ENCODE data around the gene TRABD. TPM values are rescaled to one million over a fixed set of nuclear protein-coding genes. Genes with fewer than 3 reads are reported as not detected.

Gene TRABD
- total and polyA plus RNA-seq, 2 donors = 31.1 to 102 TPM

DNA sequence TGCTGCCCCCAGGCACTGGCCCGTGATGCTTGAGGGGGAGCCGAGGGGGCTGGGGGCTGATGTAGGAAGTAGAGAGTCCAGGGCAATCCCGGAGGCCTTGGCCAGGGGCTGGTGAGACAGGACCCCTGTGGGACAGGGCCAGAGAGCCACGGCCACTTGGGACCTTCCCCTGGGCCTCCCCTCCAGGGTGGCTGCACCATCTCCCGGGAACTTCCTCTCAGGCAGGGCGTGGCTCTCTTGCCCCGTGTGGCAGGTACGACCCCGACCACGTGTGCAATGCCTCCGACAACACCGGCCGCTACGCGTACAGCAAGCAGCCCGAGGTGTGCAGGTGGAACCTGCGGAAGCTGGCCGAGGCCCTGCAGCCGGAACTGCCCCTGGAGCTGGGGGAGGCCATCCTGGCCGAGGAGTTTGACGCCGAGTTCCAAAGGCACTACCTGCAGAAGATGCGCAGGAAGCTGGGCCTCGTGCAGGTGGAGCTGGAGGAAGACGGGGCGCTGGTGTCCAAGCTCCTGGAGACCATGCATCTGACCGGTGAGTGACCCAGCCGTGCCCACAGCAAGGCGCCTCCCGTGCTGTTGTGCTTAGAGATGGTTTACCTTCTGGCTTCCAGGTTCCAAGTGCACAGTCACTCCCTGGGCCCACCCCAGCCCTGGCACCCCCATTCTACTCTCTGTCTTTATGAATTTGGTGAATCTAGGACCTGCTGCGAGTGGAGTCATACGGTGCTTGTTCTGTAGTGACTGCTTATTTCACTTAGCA lies 24.8 kb downstream of the TRABD start:
- DNase-seq (ENCODE audit: low read depth in 6 of 9, low spot score in 9 of 9) = no peak
- WGBS = 94% methylated on average over 32 of the region's 32 CpGs
- Histone ChIP-seq H3K4me1 (ENCODE audit: control insufficient read depth in 2 of 2, insufficient read depth in 2 of 2, low read length in 2 of 2) (no peaks in the 10 kb centered on the region), H3K27me3 (ENCODE audit: control insufficient read depth in 2 of 2, insufficient read depth in 1 of 2, low read length in 1 of 2) (no peaks in the 10 kb centered on the region), H3K9me3 (ENCODE audit: control insufficient read depth in 2 of 2, insufficient read depth in 1 of 2, low read length in 1 of 2) (peaks cover 2% of the 10 kb centered on the region in 2 donors), H3K27ac (ENCODE audit: low read depth in 1 of 2, low read length in 1 of 2) (no peak overlapping the region), H3K4me3 (ENCODE audit: low read length in 2 of 2) (no peak overlapping the region), H3K36me3 (ENCODE audit: control insufficient read depth in 2 of 2, insufficient read depth in 2 of 2, low read length in 1 of 2) (peaks cover 73 to 75% of the 10 kb centered on the region in 2 donors)

DNA sequence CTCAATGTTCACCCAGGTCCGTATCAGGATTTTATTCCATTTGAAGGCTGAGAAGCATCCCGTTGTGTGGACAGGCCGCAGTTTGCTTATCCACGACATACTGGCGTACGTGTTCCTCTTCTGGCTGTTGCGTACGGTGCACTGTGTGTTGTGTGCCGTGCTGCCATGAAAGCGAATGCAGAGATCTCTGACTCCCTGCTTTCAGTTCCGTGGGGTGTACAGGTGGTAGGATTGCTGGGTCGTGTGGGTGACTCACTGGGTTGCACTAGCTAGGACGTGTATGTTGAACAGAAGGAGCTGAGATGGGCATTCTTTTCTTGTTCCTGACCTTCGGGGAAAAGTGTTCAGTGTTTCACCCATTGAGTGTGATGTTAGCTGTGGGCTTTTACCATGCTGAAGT lies 25.4 kb downstream of the TRABD start:
- H3K9me3 ChIP-seq (ENCODE audit: control insufficient read depth in 2 of 2, insufficient read depth in 1 of 2, low read length in 1 of 2) = peaks cover 2% of the 10 kb centered on the region in 2 donors
- 97% methylated on average over 14 of the region's 14 CpGs for WGBS
- no peak overlapping the region for H3K4me3 ChIP-seq (ENCODE audit: low read length in 2 of 2)
- H3K27me3 ChIP-seq (ENCODE audit: control insufficient read depth in 2 of 2, insufficient read depth in 1 of 2, low read length in 1 of 2) = no peaks in the 10 kb centered on the region
- H3K27ac ChIP-seq (ENCODE audit: low read depth in 1 of 2, low read length in 1 of 2) = no peak overlapping the region
- peaks cover 74 to 77% of the 10 kb centered on the region in 2 donors for H3K36me3 ChIP-seq (ENCODE audit: control insufficient read depth in 2 of 2, insufficient read depth in 2 of 2, low read length in 1 of 2)
- DNase-seq (ENCODE audit: low read depth in 6 of 9, low spot score in 9 of 9) = no peak
- H3K4me1 ChIP-seq (ENCODE audit: control insufficient read depth in 2 of 2, insufficient read depth in 2 of 2, low read length in 2 of 2) = no peaks in the 10 kb centered on the region

DNA sequence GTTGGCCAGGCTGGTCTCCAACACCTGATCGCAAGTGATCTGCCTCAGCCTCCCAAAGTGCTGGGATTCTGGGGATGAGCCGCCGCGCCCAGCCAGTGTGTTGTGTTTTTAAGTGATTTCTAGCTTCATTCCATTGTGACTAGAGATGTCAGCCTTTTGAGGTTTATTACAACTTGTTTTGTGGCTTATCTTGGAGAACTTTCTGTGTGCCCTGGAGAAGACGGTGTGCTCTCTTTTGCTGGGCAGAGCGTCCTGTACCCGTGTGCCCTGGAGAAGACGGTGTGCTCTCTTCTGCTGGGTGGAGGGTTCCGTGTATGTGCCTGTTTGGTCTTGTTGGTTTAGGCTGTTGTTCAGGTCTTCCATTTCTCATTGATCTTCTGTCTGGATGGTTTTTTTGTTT lies 27.6 kb downstream of the TRABD start:
- Histone ChIP-seq H3K4me1 (ENCODE audit: control insufficient read depth in 2 of 2, insufficient read depth in 2 of 2, low read length in 2 of 2) (no peaks in the 10 kb centered on the region), H3K27ac (ENCODE audit: low read depth in 1 of 2, low read length in 1 of 2) (no peak overlapping the region), H3K27me3 (ENCODE audit: control insufficient read depth in 2 of 2, insufficient read depth in 1 of 2, low read length in 1 of 2) (no peaks in the 10 kb centered on the region), H3K4me3 (ENCODE audit: low read length in 2 of 2) (no peak overlapping the region), H3K9me3 (ENCODE audit: control insufficient read depth in 2 of 2, insufficient read depth in 1 of 2, low read length in 1 of 2) (peaks cover 1 to 2% of the 10 kb centered on the region in 2 donors), H3K36me3 (ENCODE audit: control insufficient read depth in 2 of 2, insufficient read depth in 2 of 2, low read length in 1 of 2) (peaks cover 78 to 79% of the 10 kb centered on the region in 2 donors)
- WGBS = 99% methylated on average over 9 of the region's 9 CpGs
- no peak for DNase-seq (ENCODE audit: low read depth in 6 of 9, low spot score in 9 of 9)

DNA sequence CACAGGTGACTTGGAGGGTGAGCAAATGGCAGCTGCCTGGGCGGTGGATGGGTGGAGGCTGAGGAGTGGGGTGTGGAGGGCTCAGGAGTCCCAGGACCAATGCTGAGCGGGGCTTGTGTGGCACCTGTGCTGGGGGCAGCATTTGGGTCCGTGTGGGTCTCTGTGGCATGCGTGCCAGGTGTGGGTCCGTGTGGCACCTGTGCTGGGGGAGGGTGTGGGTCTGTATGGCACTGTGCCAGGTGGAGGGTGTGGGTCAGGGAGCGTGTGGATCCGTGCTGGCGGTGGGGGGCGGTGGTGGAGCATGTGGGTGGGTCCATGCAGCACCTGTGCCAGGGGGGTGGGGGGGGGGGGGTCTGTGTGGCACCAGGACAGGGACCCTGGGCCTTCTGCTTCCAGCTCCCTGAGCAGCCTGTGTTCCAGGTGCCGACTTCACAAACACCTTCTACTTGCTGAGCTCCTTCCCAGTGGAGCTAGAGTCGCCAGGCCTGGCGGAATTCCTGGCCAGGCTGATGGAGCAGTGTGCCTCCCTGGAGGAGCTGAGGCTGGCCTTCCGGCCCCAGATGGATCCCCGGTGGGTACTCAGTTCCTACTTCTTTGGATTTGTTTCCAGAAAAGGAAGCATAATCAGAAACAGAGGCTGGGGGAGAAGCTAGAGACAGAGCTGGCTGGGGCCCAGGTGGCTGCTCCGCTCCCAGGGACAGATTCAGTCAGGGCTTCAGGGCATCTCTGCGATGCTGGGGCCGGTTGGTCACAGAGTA lies 29.8 kb downstream of the TRABD start:
- no peaks in the 10 kb centered on the region for H3K4me1 ChIP-seq (ENCODE audit: control insufficient read depth in 2 of 2, insufficient read depth in 2 of 2, low read length in 2 of 2)
- peaks cover 80 to 82% of the 10 kb centered on the region in 2 donors for H3K36me3 ChIP-seq (ENCODE audit: control insufficient read depth in 2 of 2, insufficient read depth in 2 of 2, low read length in 1 of 2)
- no peak overlapping the region for H3K4me3 ChIP-seq (ENCODE audit: low read length in 2 of 2)
- H3K9me3 ChIP-seq (ENCODE audit: control insufficient read depth in 2 of 2, insufficient read depth in 1 of 2, low read length in 1 of 2) = peaks cover 1 to 2% of the 10 kb centered on the region in 2 donors
- H3K27ac ChIP-seq (ENCODE audit: low read depth in 1 of 2, low read length in 1 of 2) = no peak overlapping the region
- no peaks in the 10 kb centered on the region for H3K27me3 ChIP-seq (ENCODE audit: control insufficient read depth in 2 of 2, insufficient read depth in 1 of 2, low read length in 1 of 2)
- 92% methylated on average over 17 of the region's 17 CpGs for WGBS
- DNase-seq (ENCODE audit: low read depth in 6 of 9, low spot score in 9 of 9) = no peak

DNA sequence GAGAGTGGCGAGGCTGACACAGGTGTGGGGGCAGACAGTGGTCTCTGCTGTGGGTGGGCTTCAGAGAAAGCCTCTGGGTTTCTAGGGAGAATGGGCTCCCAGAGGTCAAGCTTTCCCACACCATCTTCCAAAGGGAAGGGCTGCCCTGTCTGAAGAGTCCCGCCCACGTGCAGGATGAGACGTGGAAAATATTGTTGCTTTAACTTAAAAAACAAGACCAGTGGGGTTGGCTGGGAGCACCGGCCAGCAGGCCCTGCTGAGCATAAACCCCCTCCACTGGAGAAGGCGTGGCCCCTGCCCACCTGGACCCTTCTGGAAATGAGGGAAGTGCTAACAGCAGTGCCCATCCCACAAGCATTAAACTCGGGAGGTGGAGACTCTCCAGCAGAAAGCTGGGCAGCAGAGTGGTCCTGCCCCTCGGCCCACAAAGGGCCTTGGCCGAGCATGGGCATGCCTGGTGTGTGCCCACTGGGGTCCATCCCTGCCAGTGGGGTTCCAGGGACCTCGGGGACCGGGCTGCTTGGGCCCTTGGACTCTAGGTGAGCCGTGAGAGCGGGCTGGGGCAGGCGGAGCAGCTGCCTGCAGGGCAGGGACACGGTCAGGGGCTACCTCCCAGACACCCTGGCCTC lies 30.5 kb downstream of the TRABD start:
- Histone ChIP-seq H3K4me3 (ENCODE audit: low read length in 2 of 2) (no peak overlapping the region), H3K27ac (ENCODE audit: low read depth in 1 of 2, low read length in 1 of 2) (no peak overlapping the region), H3K4me1 (ENCODE audit: control insufficient read depth in 2 of 2, insufficient read depth in 2 of 2, low read length in 2 of 2) (no peaks in the 10 kb centered on the region), H3K9me3 (ENCODE audit: control insufficient read depth in 2 of 2, insufficient read depth in 1 of 2, low read length in 1 of 2) (peaks cover 1 to 2% of the 10 kb centered on the region in 2 donors), H3K36me3 (ENCODE audit: control insufficient read depth in 2 of 2, insufficient read depth in 2 of 2, low read length in 1 of 2) (peaks cover 80 to 82% of the 10 kb centered on the region in 2 donors), H3K27me3 (ENCODE audit: control insufficient read depth in 2 of 2, insufficient read depth in 1 of 2, low read length in 1 of 2) (no peaks in the 10 kb centered on the region)
- no peak for DNase-seq (ENCODE audit: low read depth in 6 of 9, low spot score in 9 of 9)
- WGBS = 96% methylated on average over 15 of the region's 15 CpGs

DNA sequence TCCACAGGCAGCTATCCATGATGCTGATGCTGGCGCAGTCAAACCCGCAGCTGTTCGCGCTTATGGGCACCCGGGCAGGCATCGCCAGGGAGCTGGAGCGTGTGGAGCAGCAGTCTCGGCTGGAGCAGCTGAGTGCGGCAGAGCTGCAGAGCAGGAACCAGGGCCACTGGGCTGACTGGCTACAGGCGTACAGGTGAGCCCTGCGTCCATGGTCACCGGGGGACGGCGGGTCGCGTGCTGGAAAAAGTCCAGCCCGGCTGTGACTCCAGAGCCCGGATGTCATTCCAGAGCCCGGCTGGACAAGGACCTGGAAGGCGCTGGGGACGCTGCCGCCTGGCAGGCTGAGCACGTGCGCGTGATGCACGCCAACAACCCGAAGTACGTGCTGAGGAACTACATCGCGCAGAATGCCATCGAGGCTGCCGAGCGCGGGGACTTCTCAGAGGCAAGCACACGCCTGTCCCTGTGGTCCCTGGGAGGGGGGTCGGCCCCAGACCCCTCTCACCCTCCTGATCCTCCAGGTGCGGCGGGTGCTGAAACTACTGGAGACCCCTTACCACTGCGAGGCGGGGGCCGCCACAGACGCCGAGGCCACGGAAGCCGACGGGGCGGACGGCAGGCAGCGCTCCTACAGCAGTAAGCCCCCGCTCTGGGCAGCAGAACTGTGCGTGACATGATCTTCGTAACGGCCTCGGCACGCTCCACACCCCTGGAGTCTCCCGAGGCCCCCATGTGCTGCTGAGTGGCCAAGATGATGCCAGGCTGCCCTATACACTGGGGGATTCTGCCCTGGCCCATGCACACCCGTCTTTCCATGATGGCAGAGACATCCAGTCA lies 31.2 kb downstream of the TRABD start:
- H3K27me3 ChIP-seq (ENCODE audit: control insufficient read depth in 2 of 2, insufficient read depth in 1 of 2, low read length in 1 of 2) = no peaks in the 10 kb centered on the region
- no peaks in the 10 kb centered on the region for H3K4me1 ChIP-seq (ENCODE audit: control insufficient read depth in 2 of 2, insufficient read depth in 2 of 2, low read length in 2 of 2)
- H3K27ac ChIP-seq (ENCODE audit: low read depth in 1 of 2, low read length in 1 of 2) = no peak overlapping the region
- H3K4me3 ChIP-seq (ENCODE audit: low read length in 2 of 2) = no peak overlapping the region
- DNase-seq (ENCODE audit: low read depth in 6 of 9, low spot score in 9 of 9) = no peak
- H3K36me3 ChIP-seq (ENCODE audit: control insufficient read depth in 2 of 2, insufficient read depth in 2 of 2, low read length in 1 of 2) = peaks cover 86 to 88% of the 10 kb centered on the region in 2 donors
- 96% methylated on average over 57 of the region's 57 CpGs for WGBS
- peaks cover 1 to 2% of the 10 kb centered on the region in 2 donors for H3K9me3 ChIP-seq (ENCODE audit: control insufficient read depth in 2 of 2, insufficient read depth in 1 of 2, low read length in 1 of 2)

DNA sequence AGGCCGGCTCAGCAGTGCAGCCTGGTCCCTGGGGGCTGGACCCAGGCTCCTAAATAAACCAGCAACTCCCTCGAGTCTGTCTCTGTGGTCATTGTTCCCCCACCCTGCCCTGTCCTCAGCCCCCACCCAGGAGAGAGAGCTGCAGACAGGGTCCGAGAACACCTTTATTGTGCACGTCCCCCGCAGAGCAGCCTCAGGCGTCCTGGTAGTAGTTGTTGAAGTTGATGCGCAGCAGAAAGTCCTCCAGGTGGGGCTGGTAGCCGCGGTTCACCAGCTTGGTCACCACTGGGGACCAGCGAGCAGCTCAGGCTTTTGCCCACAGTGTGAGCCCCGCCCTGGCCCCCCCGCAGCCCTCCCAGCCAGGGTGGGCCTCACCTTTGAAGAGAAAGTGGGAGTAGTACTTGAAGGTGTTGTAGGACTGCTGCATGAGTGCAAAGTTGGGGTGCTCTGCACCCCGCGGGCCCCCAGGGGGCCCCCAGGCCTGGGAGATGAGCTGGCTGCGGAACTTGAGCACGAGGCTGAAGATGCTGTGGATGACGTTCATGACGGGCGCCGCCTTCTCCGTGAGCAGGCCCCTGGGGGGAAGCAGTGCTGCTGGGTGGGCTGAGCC lies 31.9 kb downstream of the TRABD start:
- Histone ChIP-seq H3K4me1 (ENCODE audit: control insufficient read depth in 2 of 2, insufficient read depth in 2 of 2, low read length in 2 of 2) (no peaks in the 10 kb centered on the region), H3K36me3 (ENCODE audit: control insufficient read depth in 2 of 2, insufficient read depth in 2 of 2, low read length in 1 of 2) (peaks cover 89 to 90% of the 10 kb centered on the region in 2 donors), H3K27me3 (ENCODE audit: control insufficient read depth in 2 of 2, insufficient read depth in 1 of 2, low read length in 1 of 2) (no peaks in the 10 kb centered on the region), H3K4me3 (ENCODE audit: low read length in 2 of 2) (no peak overlapping the region), H3K27ac (ENCODE audit: low read depth in 1 of 2, low read length in 1 of 2) (no peak overlapping the region), H3K9me3 (ENCODE audit: control insufficient read depth in 2 of 2, insufficient read depth in 1 of 2, low read length in 1 of 2) (peaks cover 1 to 2% of the 10 kb centered on the region in 2 donors)
- WGBS = 97% methylated on average over 21 of the region's 21 CpGs
- DNase-seq (ENCODE audit: low read depth in 6 of 9, low spot score in 9 of 9) = no peak

DNA sequence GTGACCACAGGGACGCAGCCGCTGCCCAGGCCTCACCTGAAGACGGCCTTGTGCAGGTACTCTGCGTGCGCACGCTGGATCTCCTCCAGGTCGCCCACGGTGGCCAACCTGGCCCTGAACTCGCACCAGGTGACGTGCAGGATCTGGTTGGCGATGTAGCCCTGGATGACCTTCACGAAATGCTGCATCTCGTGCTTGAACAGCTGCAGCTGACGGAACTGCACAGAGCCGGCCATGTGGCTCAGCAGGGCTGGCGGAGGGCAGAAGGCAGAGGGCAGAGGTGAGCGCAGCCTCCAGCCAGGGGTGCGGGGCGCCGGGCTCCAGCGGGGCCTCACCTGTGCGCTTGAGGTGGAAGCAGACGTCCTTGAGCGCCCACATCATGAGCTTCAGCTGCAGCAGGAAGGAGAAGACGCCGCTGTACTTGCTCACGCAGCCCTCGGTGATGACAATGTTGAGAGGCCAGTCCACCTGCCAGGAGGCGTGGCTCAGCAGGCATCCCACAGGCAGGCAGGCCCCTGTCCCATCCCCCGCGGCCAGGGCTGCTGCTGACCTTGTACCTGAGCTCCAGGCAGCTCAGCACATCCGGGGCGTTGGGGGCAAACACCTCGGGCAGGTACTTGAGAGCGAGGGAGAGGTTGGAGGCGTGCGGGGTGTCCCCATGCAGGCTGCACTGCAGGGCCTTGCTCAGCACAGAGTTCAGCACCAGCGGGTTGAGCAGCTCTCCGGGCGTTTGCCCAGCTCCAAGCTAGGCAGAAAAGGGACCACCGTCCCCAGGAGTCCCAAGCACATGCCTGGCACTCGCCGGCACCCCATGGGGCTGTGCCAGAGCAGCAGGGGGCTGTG lies 32.7 kb downstream of the TRABD start:
- Histone ChIP-seq H3K36me3 (ENCODE audit: control insufficient read depth in 2 of 2, insufficient read depth in 2 of 2, low read length in 1 of 2) (peaks cover 88 to 90% of the 10 kb centered on the region in 2 donors), H3K27me3 (ENCODE audit: control insufficient read depth in 2 of 2, insufficient read depth in 1 of 2, low read length in 1 of 2) (no peaks in the 10 kb centered on the region), H3K9me3 (ENCODE audit: control insufficient read depth in 2 of 2, insufficient read depth in 1 of 2, low read length in 1 of 2) (peaks cover 1 to 2% of the 10 kb centered on the region in 2 donors), H3K4me1 (ENCODE audit: control insufficient read depth in 2 of 2, insufficient read depth in 2 of 2, low read length in 2 of 2) (no peaks in the 10 kb centered on the region), H3K4me3 (ENCODE audit: low read length in 2 of 2) (no peak overlapping the region), H3K27ac (ENCODE audit: low read depth in 1 of 2, low read length in 1 of 2) (no peak overlapping the region)
- WGBS = 95% methylated on average over 43 of the region's 43 CpGs
- no peak for DNase-seq (ENCODE audit: low read depth in 6 of 9, low spot score in 9 of 9)

Measured in thymus (tissue), 11 donors.